ENCODE results near the gene CIRBP.

The CIRBP gene

DNA sequence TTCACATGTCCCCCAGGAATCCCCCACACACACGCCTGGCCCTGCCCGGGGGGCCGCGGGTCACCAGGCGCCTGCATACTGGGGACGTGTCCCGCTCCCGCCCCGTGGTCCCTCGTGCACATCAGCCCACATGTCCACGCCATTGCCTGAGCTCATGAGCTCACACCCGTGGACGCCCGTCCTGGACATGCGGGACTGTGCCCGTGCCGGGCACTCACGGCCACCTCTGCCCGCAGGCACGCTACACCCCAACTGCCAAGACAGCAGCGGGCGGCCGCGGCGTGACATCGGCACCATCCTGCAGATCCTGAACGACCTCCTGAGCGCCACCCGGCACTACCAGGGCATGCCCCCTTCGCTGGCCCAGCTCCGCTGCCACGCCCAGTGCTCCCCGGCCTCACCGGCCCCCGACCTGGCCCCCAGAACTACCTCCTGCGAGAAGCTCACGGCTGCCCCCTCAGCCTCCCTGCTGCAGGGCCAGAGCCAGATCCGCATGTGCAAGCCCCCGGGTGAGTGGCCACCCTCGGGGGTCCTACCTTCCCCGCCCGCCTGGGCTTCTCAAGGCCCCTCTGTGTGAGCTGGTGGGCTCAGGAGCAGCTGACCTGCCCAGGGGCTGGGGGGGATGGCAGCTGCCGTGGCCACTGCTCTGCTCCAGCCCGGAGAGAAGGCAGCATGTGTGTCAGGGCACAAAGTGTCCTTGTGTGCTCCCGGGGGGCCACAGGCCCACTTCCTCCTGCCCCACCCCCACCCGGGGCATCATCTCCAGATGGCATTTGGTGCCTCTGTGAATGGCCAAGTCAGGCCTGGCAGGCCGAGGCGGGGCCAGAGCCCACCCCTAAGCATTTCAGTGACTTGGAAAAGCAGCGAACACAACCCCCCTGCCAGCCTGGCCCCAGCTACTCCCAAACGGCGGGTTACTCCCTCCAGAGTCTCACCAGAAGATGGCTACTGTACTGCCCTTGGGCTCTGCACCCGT is 13.7 kb upstream of the CIRBP start:
- DNase-seq (ENCODE audit: low spot score), result no peak

DNA sequence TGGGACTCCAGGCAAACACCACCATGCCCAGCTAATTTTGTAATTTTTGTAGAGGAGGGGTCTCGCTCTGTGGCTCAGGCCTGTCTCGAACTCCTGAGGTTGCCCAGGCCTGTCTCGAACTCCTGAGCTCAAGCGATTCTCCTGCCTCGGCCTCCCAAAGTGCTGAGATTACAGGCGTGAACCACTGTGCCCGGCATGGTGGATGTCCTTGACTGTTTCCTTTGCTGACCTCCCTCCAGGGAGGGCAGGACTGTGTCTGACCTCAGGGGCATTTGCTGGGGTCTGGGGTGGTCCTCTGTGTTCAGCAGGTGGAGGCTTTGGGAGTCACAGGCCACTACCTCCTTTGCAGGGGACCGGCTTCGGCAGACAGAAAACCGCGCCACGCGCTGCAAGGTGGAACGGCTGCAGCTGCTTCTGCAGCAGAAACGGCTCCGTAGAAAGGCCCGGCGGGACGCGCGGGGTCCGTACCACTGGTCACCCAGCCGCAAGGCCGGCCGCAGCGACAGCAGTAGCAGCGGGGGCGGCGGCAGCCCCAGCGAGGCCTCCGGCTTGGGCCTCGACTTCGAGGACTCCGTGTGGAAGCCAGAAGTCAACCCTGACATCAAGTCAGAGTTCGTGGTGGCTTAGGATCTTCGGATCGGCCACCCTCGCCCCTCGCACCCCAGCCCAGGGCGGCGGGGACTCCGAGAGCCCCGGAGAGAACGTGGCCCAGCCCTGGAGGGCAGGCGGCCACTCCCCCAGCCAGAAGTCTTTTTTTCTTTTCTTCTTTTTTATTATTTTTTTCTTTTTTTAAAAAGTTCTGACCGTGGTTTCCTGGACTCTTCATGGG is 12.3 kb upstream of the CIRBP start:
- no peak for DNase-seq (ENCODE audit: low spot score)

DNA sequence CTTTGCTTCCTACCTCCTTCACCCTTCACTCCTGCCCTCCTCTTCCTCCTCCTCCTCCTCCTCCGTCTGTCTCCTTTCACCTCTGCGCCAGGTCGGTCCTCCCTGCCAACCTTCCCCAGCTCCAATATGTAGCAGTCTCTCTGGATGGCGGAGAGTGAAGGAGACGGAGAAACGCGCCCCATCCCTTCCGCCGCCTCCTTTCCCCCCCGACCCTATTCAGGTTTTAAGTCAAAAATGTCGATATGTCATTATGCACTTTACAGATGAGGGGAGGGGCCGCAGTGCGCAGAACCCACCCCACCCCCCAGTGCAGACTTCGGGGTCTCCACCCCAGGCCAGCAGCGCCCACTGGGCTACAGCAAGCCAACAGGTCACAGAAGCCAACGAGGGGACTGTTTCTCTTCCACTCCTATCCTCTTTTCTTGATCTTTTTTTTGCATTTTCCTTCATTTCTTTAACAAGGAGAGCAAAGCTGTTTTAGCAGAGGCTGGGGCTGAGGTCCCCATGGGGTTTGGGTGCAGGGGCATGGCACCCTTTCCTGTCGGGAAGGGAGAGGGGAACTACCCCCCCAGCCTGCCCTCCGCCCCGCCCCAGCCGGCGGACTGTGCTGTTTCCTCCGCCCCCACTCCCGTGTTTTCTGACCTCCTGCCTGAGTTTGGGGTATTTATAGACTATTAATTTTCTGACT is 11.5 kb upstream of the CIRBP start:
- no peak for DNase-seq (ENCODE audit: low spot score)

DNA sequence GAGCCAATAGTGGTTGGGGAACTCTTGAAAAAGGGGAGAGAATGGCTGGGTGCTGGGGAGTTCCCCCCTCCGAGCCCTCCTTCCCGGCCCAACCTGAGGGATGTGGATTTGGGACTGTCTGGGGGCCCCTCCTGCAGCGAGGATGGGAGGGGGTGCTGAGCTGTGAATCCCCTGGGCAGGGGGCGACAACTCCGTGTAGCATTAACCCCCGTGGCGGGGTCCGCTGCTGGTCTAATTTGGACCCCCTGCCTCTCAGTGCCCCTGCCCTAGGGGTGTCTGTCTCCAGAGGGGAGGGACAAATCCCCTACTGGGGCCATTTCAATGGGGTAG is 11.0 kb upstream of the CIRBP start:
- no peak for DNase-seq (ENCODE audit: low spot score)

DNA sequence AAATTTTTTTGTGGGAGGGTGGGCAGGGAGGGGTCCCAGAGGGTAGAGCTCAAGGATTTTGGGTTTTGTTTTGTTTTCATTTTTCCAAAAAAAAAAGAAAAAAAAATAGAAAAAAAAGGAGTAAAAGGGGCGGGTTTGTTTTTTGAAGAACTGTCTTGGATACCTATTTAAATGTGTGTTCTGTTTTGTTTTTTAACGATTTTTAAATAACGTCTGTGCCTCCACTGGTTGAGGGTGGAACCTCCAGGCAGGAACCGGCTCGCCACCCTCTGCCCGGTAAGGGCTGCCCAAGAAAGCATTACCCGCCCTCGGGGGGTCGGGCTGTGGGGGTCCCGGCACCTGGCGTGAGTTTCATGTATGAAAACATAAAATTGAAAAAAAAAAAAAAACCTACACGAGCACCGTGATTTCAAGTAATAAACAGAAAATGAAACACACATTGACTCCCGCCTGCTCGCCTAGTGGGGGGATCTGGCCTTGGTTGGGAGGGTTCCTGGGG is 10.4 kb upstream of the CIRBP start:
- DNase-seq (ENCODE audit: low spot score), result no peak

DNA sequence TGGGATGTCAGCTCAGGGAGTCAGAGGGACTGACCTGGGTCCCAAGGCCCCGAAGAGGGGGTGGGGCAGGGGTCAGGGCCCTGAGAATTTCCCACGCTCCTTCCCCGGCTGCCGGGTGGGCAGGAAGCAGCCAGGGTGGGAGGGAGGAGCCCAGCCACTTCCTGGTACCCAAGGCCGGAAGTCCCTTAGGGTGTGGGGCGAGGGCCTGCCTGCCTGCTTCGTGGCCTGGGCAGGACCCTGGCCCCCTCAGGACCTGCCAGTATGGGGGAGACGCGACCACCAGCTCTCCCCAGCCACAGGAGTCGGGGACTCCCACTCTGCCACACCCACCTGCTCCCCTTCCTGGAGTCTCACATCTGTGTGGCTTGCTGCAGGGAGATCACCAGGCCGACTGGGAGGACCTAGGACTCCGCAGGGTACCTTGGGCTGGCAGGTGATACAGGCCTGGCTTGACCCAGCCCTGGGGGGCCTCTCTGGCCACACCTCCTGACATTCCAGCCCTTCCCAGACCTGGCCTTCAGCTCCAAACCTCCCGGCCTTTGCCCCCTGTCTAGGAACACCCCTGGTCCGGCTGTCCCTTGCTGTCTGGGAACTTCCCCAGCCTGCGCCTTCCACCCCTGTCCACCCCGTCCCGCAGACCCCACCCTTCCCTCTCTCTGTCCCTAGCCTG is 9.8 kb upstream of the CIRBP start:
- DNase-seq (ENCODE audit: low spot score), result no peak

DNA sequence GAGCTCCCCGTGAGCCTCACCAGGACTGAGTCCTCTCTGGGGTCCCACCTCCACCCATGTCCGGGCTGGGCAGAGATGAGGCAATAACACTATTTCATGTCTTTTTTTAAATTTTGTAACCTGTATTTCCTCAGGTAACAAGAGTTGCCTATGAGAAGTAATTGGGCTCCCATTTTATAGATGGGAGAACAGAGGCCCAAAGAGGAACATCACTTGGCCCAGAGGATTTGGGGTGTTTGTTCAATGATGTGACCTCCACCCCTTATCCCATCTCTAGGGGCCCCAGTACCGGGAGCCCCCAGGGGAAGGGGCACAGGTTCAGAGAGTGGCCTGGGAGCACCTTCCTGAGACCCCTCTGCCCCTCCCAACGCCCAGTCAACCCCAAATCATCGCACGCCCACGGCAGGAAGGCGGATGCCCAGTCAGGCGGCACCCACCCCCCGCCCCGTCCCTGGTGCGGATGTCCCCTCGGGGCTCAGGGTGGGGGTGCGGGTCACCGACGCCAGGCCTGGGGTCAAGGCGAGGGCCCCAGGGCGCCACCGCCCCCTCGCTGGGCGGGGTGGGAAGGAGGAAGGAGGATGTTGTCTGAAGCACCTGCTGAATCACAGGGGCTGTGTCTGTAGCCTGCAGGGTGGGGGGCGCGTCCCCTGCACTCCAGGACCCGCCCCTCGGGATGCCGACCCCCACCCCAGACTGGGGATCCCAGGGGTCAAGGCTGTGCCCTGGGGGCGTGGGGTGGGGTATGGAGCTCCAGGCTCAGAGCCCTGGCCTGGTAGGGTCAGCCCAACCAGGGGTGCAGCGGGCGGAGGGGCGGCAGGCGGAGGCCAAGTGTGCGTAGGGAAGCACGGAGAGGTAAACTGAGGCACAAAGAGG is 9.0 kb upstream of the CIRBP start:
- DNase-seq (ENCODE audit: low spot score), result no peak

DNA sequence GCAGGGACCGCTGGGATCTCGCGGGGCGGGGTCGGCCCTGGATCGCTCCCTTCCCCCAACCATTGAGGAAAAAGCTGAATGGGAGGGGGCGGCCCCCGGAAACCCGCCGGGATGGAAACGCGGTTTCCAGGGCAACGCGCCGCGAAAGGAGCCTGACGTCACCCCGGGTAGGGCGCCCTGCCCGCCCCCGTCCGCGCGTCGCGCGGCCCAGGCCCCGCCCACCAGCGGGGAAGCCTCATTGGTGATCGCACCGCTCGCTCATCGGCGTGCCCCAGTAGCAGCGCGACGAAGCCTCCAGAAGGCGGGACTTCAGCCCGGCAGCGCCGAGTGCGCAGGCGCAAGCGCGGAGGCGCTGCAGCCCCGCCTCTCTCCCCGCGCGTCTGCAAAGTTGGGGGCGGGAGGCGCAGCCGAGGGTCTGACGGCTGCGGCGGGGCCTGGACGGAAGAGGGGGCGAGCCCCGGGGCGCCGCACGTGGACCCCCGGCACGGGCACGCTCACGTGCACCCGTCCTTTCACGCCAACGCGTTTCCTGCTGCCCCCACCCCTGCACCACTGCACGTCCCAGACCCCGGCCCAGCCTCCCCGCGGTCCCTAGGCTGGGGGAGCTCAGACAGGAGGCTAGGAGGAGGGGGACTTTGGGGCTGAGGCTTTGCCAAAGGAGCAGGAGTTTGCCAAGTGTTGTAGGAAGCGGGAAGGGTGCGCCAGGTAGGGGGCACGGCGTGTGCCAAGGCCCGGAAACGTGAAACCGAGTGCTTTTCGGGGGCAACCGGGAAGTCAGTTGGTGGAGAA is 8.2 kb upstream of the CIRBP start:
- peak; percentile 95 for DNase-seq (ENCODE audit: low spot score)

DNA sequence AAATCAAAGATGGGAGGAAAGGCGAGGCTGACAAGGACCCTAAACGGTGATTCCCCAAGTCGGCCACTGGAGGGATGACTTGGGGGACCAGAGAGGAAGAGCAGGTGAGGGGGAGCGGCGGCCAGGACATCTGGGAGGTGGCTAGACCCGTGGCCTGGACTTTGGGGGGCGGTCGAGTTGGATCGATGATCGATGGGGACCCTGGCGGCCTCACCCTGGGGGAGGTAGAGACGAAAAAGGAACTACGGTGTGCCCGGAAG is 7.7 kb upstream of the CIRBP start:
- no peak for DNase-seq (ENCODE audit: low spot score)

DNA sequence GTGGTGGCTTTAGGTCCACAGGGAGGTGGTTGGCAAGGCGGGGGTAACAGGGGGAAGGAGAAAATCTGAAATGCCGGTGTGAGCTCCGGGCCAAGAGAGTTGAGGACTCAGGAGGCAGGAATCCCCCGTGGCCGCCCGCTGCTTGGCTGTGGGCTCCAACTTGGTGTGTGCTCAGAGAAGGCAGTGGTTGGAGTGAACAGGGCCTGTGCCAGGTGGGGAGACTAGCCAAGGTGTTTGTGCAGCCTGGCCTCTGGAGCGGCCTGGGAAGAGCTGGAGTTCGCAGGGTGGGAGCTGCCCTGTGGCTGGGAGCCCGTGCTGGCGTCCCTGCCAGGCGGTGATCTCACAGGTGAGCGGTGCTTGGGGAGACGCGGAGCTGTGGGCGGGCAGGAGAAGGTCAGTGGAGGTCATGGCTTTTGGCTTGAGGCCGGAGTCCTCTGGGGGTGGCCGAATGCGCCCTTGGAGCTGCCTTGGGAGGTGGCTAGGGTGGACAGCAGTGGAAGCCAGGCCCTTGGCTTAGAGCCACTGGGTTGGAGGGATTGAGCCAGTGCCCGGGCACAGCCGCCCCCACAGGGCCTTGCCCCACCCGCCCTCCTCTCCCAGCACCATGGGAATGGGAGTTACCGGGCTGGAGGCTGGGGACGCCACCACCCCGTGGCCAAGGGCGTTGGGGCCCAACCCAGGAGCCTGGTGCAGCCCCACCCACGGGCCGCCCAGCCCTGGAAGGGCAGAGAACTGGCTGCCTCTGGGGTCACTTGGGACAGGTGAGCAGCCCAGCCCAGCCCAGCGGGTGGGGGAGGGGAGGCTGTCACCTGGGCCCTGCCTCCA is 7.1 kb upstream of the CIRBP start:
- DNase-seq (ENCODE audit: low spot score), result no peak

DNA sequence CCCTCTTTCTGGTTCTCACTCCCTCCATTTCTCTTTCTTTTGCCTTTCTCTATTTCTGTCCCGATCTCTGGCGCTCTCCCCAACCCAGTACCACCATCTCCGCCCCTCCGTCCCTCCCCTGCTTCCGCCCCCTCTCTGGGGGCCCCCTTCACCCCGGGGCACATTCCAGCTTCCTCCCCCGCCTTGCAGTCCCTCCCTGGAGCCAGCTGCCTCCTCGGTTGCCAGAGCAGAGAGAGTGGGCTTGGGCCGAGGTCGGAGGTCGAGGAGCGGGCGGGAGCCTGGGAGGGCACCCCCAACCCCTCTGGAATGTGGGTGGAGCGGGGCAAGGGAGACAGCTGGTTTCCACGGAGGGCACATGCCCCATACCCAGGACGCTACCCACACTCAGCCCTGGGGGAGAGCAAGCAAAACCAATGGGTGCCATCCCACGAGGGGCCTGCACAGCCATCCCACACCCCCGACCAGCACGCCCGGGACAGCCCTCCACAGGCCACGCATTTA is 6.5 kb upstream of the CIRBP start:
- DNase-seq (ENCODE audit: low spot score), result no peak

DNA sequence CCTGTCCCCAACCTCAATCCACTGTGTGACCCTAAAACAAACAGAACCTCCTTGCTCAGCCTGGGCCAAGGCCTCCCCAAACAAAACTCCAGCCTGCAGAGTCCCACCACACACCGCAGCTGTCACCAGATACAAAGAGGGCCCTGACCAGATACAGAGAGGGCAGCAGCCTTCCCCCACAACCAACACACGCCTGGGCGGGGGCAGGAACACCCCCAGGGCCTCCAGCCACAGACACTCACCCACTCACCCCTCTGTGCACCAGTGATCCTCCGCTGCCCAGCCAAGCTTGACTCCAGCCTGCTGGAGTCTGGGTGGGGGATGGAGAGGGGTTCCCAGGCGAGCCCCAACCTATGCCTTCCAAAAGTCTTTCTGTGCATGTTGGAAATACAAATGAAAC is 5.9 kb upstream of the CIRBP start:
- no peak for DNase-seq (ENCODE audit: low spot score)

DNA sequence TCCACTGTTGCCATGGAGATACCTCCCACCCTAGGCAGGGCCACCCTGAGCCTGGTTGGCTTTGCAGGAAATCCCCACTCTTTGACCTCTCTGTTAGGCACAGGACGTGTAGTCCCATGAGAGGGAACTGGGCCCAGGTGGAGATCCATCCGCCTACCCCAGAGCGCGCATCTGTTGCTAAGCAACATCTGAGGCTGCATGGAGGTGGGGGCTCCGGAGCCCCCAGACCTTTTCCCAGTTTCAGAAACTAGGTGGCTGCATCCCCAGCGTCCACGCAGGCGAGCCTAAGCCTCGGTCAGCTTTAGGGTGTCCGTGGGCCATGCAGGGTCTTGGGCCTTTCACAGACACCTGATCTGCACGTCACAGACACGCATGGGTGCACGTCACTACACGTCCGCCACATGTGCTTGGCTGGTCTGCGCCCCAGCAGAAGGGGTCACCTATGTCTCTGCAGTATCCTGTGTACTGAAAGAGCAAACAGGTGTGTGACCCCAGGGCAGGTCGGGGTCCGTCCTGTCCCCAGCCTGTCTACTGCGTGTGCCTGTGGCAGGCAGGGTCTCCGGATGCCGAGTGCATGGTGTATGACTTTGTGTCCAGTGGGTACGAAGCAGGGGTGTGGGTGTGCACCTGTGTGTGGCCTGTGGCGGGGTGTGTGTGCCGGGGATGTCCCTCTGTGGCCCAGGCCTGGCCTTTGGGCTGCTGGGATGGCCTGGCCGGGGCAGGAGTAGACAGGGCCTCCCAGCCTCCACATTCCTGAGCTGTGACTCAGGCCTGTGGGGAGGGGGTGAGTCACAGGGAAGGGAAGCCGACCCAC is 4.1 kb upstream of the CIRBP start:
- peak; percentile 85 for DNase-seq (ENCODE audit: low spot score)

DNA sequence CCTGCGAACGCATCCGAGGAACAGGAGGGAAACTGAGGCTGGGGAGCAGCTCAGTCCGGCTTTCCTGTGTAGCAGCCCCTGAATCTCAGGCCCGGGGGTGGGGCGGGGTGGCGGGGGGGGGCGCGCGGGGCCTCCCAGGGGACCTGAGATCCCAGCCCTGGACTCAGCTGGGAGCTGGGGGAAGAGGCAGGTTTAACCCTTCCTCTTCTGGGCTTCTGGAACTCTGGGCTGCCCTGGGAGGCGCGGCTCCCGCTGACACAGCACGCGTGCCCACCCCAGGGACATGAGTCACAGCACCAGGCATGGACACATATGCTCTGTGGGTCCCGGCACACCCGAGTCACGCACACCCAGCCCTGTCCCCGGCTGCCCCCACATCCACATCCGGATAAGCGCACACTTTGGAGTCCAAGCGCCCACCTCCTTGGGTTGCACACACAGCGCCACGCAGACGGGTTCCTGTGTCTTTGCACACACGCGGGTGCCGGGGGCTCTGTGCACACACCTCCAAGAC is 3.5 kb upstream of the CIRBP start:
- peak; percentile 79 for DNase-seq (ENCODE audit: low spot score)

DNA sequence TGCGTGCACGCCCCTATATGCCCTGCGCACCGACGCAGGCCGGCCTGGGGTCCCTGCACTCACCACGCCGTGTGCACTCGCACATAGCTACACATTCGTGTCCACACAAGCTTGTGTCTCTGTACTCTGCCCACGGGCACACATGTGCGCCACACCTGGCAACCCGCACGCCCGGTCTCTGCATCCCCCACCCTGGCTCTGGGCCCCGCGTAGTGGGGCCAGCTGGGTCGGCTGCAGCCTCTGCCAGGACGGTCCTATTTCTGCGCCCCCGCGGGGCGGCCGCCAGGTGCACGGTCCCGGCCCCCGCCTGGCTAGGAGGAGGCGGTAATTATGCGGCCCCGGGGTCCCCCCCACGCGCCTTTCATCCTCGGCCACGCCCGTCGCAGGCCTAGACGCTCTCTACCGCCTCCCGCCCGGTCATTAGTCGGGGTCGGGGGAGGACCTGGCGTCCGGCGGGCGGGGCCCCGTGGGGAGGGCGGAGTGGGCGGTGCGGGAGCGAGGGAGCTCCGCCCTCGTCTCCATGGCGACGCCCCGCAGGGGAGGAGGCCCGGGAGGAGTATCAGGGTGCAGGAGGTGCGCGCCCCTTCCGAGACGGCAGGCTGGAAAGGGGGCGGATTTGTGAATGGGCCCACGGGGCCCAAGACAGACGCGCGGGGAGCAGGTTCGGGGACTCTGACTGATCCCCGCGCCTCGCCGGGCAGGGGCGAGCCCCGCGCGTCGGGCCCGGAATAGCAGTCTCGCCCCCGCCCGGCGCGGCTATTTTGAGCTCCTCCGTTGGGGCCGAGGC is 2.8 kb upstream of the CIRBP start:
- peak; percentile 90 for DNase-seq (ENCODE audit: low spot score)

DNA sequence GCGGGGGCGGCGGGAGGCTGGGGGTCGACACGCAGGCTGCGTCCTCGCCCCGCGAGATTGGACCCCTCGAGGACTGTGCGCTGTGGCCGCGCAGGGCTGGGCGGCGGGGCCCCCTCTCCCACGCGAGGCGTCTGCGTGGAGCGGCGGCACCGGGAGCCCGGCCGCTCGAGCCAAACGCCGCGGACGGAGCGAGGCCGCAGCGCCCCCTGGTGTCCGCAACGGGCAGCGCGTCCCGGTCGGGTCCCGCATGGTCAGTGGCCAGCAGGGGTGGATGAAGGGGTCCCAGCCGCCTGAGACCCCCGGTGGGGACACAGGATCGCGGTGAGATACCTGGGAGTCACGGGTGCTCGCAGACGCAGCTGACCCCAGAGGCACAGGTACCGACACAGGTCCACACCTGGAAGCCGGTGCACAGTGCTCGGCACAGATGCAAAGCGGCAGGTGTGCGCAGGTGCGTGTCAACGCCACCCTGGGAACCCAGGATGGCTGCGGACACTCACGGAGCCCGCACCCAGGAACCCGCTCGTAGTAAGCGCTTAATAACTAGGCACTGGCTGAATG is 2.1 kb upstream of the CIRBP start:
- DNase-seq (ENCODE audit: low spot score), result peak; percentile 56
